SK-N-SH (cell line): Measurements from ENCODE around the gene CNGA4. TPM values are rescaled to one million over a fixed set of nuclear protein-coding genes. Genes with fewer than 3 reads are reported as not detected.

Source experiments
- CTCF ChIA-PET: fragments of 300-600, 350-600 bp; formaldehyde crosslinking; extraction: SDS; loops from one replicate; lab custom pipeline; 2021; lab: Yijun Ruan, JAX
- POLR2A ChIA-PET: fragments of 350-600 bp; sonication (Branson Sonifier 250); formaldehyde crosslinking; extraction: SDS; loops from one replicate; lab custom pipeline; 2020; ENCODE audit warnings: antibody characterized with exemption, inconsistent platforms; lab: Yijun Ruan, JAX
- DNase-seq: peaks from one replicate; pipeline ENCODE4 v3.0.0; 2012
- H2AFZ ChIP-seq: fragments of 200-600 bp; sonication (generic); 2 replicates; pipeline ENCODE4 v1.8.1; 2016; ENCODE audit warnings: antibody characterized with exemption, mild to moderate bottlenecking, low read depth
- H3F3A ChIP-seq: fragments of 200-600 bp; sonication (generic); replicated peaks from 2 replicates; pipeline ENCODE3; 2016; ENCODE audit warnings: antibody characterized with exemption, mild to moderate bottlenecking; ENCODE audit not compliant: insufficient read depth
- H3K27ac ChIP-seq, 2 experiments: fragments of 200-500 bp in 1 of 2; fragments of 200-600 bp in 1 of 2; sonication (Bioruptor generic) in 1 of 2; sonication (generic), shearing (Covaris generic) in 1 of 2; 2 replicates each; pipeline versions ENCODE4 v1.5.1 to v1.6.1; 2014 to 2016; ENCODE audit warnings: low read depth in 2 of 2, inconsistent platforms in 1 of 2, low read length in 1 of 2, mild to moderate bottlenecking in 1 of 2, mixed read lengths in 1 of 2
- H3K27me3 ChIP-seq: fragments of 200-600 bp; sonication (generic), shearing (Covaris generic); 2 replicates; pipeline ENCODE4 v1.6.1; 2016; ENCODE audit warnings: mixed run types; ENCODE audit not compliant: insufficient read depth
- H3K36me3 ChIP-seq, 2 experiments: fragments of 200-500 bp in 1 of 2; fragments of 200-600 bp in 1 of 2; sonication (Bioruptor generic) in 1 of 2; sonication (generic) in 1 of 2; replicated peaks in 1 of 2; 2 replicates each; pipeline versions ENCODE3 to v1.5.1; 2014 to 2016; ENCODE audit warnings: low read length in 1 of 2, mild to moderate bottlenecking in 1 of 2; ENCODE audit not compliant: insufficient read depth in 2 of 2, control insufficient read depth in 1 of 2
- H3K4me1 ChIP-seq, 2 experiments: fragments of 200-500 bp in 1 of 2; fragments of 200-600 bp in 1 of 2; sonication (Bioruptor generic) in 1 of 2; sonication (generic), shearing (Covaris generic) in 1 of 2; 2 replicates each; pipeline versions ENCODE4 v1.5.1 to v1.6.1; 2014 to 2016; ENCODE audit warnings: low read depth in 1 of 2, low read length in 1 of 2, mixed run types in 1 of 2; ENCODE audit not compliant: insufficient read depth in 2 of 2, control insufficient read depth in 1 of 2
- H3K4me2 ChIP-seq: fragments of 200-600 bp; sonication (generic), shearing (Covaris generic); 2 replicates; pipeline ENCODE4 v1.6.1; 2017; ENCODE audit warnings: mixed run types
- H3K4me3 ChIP-seq, 2 experiments: fragments of 200-500 bp in 1 of 2; fragments of 200-600 bp in 1 of 2; sonication (Bioruptor generic) in 1 of 2; sonication (generic), shearing (Covaris generic) in 1 of 2; 2 replicates each; pipeline versions ENCODE4 v1.5.1 to v1.8.1; 2014 to 2016; ENCODE audit warnings: low read depth in 2 of 2, inconsistent platforms in 1 of 2, low read length in 1 of 2, mild to moderate bottlenecking in 1 of 2, mixed read lengths in 1 of 2, moderate library complexity in 1 of 2
- H3K79me2 ChIP-seq: fragments of 200-600 bp; sonication (generic); 2 replicates; pipeline ENCODE4 v1.8.1; 2017; ENCODE audit warnings: mild to moderate bottlenecking; ENCODE audit not compliant: insufficient read depth
- H3K9ac ChIP-seq: fragments of 200-600 bp; sonication (generic); 2 replicates; pipeline ENCODE4 v1.6.1; 2017; ENCODE audit warnings: mixed run types
- H3K9me2 ChIP-seq: fragments of 200-600 bp; sonication (generic); 2 replicates; pipeline ENCODE4 v1.6.1; 2017; ENCODE audit warnings: mixed run types
- H3K9me3 ChIP-seq: fragments of 200-600 bp; sonication (generic); 2 replicates; pipeline ENCODE4 v1.6.1; 2017; ENCODE audit warnings: mixed run types, mild to moderate bottlenecking, moderate library complexity
- H4K20me1 ChIP-seq: fragments of 200-600 bp; sonication (generic); 2 replicates; pipeline ENCODE4 v1.6.1; 2017; ENCODE audit warnings: mild to moderate bottlenecking, mixed run types; ENCODE audit not compliant: insufficient read depth
- EZH2phosphoT487 ChIP-seq: fragments of 200-600 bp; sonication (generic); IDR thresholded peaks from 2 replicates; pipeline ENCODE4 v1.6.1; 2017; ENCODE audit warnings: low read depth, mixed run types, mild to moderate bottlenecking, antibody characterized with exemption, moderate library complexity, borderline replicate concordance
- NFIC ChIP-seq: IDR thresholded peaks from 2 replicates; pipeline ENCODE4 v1.4.0; 2012; ENCODE audit warnings: borderline replicate concordance
- SMC3 ChIP-seq: IDR thresholded peaks from 2 replicates; pipeline ENCODE4 v1.6.1; 2012; ENCODE audit warnings: low read depth, low read length, improper control_type of control experiment
- TEAD4 ChIP-seq: IDR thresholded peaks from 2 replicates; pipeline ENCODE4 v1.4.0; 2012; ENCODE audit warnings: mild to moderate bottlenecking, borderline replicate concordance; ENCODE audit not compliant: insufficient read depth
- WGBS: methylation state at CpG from one replicate; pipeline ENCODE4 v1.1.6; 2017; ENCODE audit warnings: low lambda C conversion rate; 5-methylcytosine and 5-hydroxymethylcytosine counted together
- polyA plus RNA-seq, 3 experiments: library from polyadenylated mRNA; depleted of rRNA; stranded (reverse); fragments of >200 nt; gene quantifications; 2 replicates each; pipeline ENCODE4 v1.2.3, GENCODE V29; 2012
- TF ChIP-seq, protein P1 (sequence below): IDR thresholded peaks from 2 replicates; pipeline ENCODE4 v1.6.1; 2012; ENCODE audit warnings: mild to moderate bottlenecking, low read depth, low read length, moderate library complexity
- TF ChIP-seq, protein P2 (sequence below): fragments of 150-350 bp; IDR thresholded peaks from 2 replicates; pipeline ENCODE4 v1.6.1; 2017; ENCODE audit warnings: antibody characterized with exemption, low read length, low read depth, borderline replicate concordance
- TF ChIP-seq, protein P3 (sequence below): IDR thresholded peaks from 2 replicates; pipeline ENCODE4 v1.4.0; 2012; ENCODE audit warnings: low read depth, borderline replicate concordance
- TF ChIP-seq, protein P4 (sequence below): fragments of 150-350 bp; IDR thresholded peaks from 2 replicates; pipeline ENCODE4 v1.6.1; 2016; ENCODE audit warnings: mild to moderate bottlenecking, low read depth, low read length

CNGA4 gene
- polyA plus RNA-seq, 1 of the 3 experiments (the other 2 are of a cell fraction) = 0.13 TPM

DNA sequence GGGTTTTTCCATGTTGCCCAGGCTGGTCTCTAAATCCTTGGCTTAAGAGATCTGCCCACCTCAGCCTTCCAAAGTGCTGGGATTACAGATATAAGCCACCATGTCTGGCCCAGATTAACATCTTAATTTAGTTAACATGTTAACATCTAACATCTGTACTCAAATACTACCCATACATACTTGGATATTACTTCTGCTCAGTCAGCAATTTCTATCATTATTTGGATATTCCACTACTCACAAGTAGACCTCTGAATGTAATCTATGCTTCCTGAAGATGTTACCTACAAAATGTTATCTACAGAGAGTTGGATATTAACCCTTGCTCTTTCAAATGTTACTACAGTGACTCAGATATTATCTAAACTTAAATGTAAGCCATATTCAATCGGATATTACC is 24.8 kb downstream of the CNGA4 start:
- H3K4me3 ChIP-seq = no peak overlapping the region
- no peak overlapping the region for H3K9ac ChIP-seq
- no peaks in the 10 kb centered on the region for H3K9me2 ChIP-seq
- peaks cover 53% of the 10 kb centered on the region for H3K27me3 ChIP-seq
- TF ChIP-seq, protein P1, sequence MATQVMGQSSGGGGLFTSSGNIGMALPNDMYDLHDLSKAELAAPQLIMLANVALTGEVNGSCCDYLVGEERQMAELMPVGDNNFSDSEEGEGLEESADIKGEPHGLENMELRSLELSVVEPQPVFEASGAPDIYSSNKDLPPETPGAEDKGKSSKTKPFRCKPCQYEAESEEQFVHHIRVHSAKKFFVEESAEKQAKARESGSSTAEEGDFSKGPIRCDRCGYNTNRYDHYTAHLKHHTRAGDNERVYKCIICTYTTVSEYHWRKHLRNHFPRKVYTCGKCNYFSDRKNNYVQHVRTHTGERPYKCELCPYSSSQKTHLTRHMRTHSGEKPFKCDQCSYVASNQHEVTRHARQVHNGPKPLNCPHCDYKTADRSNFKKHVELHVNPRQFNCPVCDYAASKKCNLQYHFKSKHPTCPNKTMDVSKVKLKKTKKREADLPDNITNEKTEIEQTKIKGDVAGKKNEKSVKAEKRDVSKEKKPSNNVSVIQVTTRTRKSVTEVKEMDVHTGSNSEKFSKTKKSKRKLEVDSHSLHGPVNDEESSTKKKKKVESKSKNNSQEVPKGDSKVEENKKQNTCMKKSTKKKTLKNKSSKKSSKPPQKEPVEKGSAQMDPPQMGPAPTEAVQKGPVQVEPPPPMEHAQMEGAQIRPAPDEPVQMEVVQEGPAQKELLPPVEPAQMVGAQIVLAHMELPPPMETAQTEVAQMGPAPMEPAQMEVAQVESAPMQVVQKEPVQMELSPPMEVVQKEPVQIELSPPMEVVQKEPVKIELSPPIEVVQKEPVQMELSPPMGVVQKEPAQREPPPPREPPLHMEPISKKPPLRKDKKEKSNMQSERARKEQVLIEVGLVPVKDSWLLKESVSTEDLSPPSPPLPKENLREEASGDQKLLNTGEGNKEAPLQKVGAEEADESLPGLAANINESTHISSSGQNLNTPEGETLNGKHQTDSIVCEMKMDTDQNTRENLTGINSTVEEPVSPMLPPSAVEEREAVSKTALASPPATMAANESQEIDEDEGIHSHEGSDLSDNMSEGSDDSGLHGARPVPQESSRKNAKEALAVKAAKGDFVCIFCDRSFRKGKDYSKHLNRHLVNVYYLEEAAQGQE = no peak
- TF ChIP-seq, protein P2, sequence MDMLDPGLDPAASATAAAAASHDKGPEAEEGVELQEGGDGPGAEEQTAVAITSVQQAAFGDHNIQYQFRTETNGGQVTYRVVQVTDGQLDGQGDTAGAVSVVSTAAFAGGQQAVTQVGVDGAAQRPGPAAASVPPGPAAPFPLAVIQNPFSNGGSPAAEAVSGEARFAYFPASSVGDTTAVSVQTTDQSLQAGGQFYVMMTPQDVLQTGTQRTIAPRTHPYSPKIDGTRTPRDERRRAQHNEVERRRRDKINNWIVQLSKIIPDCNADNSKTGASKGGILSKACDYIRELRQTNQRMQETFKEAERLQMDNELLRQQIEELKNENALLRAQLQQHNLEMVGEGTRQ = no peak
- TF ChIP-seq, protein P3, sequence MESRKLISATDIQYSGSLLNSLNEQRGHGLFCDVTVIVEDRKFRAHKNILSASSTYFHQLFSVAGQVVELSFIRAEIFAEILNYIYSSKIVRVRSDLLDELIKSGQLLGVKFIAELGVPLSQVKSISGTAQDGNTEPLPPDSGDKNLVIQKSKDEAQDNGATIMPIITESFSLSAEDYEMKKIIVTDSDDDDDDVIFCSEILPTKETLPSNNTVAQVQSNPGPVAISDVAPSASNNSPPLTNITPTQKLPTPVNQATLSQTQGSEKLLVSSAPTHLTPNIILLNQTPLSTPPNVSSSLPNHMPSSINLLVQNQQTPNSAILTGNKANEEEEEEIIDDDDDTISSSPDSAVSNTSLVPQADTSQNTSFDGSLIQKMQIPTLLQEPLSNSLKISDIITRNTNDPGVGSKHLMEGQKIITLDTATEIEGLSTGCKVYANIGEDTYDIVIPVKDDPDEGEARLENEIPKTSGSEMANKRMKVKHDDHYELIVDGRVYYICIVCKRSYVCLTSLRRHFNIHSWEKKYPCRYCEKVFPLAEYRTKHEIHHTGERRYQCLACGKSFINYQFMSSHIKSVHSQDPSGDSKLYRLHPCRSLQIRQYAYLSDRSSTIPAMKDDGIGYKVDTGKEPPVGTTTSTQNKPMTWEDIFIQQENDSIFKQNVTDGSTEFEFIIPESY = no peak
- H3F3A ChIP-seq = no peaks in the 10 kb centered on the region
- H3K79me2 ChIP-seq = no peaks in the 10 kb centered on the region
- peaks cover 0 to 9% of the 10 kb centered on the region in 2 experiments; a peak in 1 of 4 replicates for H3K4me1 ChIP-seq
- DNase-seq = peak; percentile 0
- H2AFZ ChIP-seq = no peak overlapping the region
- H3K36me3 ChIP-seq = no peaks in the 10 kb centered on the region
- ChIA-PET POLR2A (no interaction called here), CTCF (no interaction called here)
- H3K27ac ChIP-seq = no peak overlapping the region
- WGBS = 46% methylated on average over 1 of the region's 1 CpG
- no peaks in the 10 kb centered on the region for H3K9me3 ChIP-seq
- H4K20me1 ChIP-seq = no peaks in the 10 kb centered on the region
- H3K4me2 ChIP-seq = no peak overlapping the region

DNA sequence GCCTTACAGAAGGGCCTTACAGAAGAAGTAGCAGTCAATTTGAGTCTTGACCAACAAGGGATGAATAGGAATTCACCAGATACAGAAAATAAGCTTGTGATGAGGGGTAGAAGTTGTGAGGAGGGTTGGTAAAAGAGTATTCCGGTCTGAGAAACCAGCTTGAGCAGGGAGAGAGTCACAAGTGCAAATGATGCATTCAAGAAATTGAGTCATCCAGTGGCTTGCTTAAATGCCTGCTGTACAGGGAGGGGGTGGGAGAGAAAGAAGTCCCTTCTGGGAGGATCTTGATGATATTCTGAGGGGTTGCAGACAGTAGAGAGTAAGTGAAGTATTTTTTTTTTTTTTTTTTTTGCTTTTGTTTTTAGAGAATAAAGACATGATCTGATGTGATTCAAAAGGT is 29.9 kb downstream of the CNGA4 start:
- no peak for DNase-seq
- Histone ChIP-seq H3K4me2 (no peak overlapping the region), H4K20me1 (no peaks in the 10 kb centered on the region), H3K4me3 (no peak overlapping the region), H3F3A (no peaks in the 10 kb centered on the region), H3K79me2 (no peaks in the 10 kb centered on the region), H3K27me3 (peaks cover 22% of the 10 kb centered on the region), H3K4me1 (no peaks in the 10 kb centered on the region; a peak in 1 of 4 replicates), H2AFZ (no peak overlapping the region), H3K36me3 (no peaks in the 10 kb centered on the region), H3K9me3 (no peaks in the 10 kb centered on the region), H3K27ac (no peak overlapping the region), H3K9ac (no peak overlapping the region), H3K9me2 (no peaks in the 10 kb centered on the region)
- TF ChIP-seq NFIC = no peak
- TF ChIP-seq, protein P4, sequence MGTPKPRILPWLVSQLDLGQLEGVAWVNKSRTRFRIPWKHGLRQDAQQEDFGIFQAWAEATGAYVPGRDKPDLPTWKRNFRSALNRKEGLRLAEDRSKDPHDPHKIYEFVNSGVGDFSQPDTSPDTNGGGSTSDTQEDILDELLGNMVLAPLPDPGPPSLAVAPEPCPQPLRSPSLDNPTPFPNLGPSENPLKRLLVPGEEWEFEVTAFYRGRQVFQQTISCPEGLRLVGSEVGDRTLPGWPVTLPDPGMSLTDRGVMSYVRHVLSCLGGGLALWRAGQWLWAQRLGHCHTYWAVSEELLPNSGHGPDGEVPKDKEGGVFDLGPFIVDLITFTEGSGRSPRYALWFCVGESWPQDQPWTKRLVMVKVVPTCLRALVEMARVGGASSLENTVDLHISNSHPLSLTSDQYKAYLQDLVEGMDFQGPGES = no peak
- TF ChIP-seq, protein P2 = no peak
- no peak for TF ChIP-seq EZH2phosphoT487
- TF ChIP-seq TEAD4 = no peak
- TF ChIP-seq SMC3 = no peak
- 0% methylated on average over 1 of the region's 1 CpG for WGBS
- POLR2A ChIA-PET = interaction anchor here (0.7 kb wide), 1 partner anchor 9 kb away, joined by 3 read pairs; no protein-coding TSS in a partner anchor
- CTCF ChIA-PET = interaction anchor here (0.9 to 2.1 kb wide), 4 partner anchors 10 to 94 kb away, joined by 4 to 17 read pairs (median 6); partner anchors contain the start of gene CCKBR
